ENCODE data around the gene OTULIN.

Gene OTULIN

DNA sequence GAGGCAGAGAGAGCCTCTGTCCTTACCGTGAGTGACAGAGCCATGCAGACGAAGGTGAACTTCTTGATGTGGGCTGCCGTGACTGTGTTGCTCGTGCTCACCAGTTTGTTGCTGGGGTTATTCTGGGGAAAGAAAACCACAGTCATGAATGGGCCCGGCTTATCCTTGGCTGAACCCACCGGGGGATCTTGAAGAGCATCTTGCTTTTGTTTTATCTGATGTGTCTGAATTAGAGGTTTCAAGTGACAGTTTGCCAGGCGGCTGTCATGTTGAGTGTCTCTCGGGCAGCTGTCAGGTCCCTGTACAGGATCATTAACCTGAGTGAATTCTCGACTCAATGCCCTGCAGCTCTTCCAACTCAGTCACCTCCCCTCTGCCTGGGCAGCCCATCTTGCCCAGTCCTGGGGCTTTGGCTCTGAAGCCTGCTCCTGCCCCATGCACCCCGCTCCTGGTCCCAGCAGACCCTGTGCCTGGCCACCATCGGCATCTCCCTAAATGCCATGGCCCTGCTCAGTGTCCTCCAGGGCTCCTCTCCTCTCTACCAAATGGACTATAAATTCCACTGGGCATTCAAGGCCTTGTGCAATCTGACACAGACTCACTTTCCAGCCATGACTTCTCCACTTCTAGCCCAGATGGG is 77.4 kb downstream of the OTULIN start:
- no peak for DNase-seq (ENCODE audit: low spot score)

DNA sequence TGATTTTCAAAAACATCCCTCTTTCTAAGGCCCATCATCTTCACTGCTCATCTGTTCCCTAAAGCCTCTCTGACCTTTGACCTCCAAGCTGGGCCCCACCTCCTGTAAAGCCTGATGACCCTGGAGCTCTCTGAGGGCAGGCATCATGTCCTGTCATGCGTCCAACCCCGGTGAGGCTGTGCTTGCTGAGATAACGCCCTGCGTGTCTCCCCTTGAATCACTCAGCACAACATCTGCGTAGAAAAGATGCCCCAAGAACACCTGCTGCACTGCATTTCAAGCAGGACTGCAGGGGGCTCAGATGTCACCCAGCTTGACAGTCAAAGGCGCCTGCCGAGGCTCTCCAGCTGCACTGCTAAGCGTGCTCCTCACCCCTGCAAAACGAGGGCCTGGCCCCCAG is 78.0 kb downstream of the OTULIN start:
- no peak for DNase-seq (ENCODE audit: low spot score)

DNA sequence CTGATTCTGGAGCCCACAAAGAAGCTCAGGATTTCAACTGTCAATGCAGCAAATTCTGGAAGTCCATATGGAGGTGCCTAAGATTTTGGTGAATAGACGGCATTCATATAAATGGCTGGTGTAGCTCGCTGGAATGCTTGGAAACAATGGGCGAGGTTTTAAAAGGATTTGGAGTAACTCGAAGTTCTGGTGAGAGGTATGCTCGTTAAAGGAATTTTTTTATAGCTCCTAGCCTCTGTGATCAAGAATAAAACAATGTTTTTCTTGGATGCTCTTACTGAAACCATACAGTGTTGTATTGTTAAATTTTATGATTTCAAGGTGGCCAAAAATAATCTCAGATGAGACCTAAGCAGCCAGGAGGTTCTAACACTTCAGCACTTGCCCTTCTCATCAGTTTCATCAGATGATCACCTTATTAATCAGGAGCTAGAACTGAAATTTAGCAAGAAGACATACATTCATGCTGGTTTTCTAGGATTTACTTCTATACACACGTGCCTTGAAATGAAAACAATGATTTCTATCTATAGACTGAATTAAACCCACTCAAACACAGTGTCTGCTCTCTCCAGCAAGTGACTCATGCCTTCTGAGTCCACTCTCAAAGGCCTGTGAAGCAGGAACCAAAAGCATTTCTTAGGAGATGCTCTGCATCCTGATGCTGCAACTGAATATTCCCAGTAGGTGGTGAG is 79.2 kb downstream of the OTULIN start:
- no peak for DNase-seq (ENCODE audit: low spot score)

DNA sequence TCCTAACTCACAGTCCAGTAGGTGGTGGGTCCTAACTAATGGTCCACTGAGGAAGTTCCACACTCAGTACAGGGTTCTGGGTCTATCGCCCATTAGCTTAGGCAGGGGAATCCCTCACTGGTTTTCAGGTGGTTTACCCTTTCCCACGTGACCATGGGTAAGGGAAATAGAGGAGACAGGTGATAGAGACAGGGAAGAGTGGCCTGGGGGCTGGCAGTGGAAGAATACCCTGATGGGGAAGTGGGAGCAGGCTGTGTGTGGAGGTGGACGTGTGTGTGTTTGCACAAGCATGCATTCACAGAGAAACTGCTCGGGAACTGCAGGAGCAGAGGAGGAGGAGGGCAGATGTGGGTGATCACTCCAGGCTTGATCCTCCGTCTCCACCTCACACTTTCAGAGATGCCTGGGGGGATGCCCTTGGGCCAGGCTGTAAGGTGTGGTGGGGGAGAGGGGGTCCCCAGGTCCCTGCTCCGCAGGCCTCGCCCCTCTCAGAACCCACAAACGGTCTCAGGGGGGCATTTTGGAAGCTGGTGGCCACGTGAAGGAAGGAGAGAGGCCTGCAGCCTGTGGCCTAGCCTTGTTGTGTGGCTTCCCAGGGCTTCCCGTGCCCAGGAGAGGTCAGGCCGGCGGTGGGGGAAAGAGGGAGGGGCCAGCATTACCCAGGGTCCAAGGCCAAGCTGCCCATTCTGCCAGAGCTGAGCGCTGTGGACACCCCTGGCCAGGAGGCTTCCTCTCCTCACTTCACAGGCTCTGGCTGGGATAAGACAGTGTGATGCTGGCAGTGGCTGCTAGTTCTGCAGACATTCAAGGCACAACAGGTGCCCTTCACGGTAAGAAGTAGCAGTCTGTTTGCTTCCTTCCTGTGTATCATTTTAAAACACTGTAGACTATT is 80.0 kb downstream of the OTULIN start:
- no peak for DNase-seq (ENCODE audit: low spot score)

DNA sequence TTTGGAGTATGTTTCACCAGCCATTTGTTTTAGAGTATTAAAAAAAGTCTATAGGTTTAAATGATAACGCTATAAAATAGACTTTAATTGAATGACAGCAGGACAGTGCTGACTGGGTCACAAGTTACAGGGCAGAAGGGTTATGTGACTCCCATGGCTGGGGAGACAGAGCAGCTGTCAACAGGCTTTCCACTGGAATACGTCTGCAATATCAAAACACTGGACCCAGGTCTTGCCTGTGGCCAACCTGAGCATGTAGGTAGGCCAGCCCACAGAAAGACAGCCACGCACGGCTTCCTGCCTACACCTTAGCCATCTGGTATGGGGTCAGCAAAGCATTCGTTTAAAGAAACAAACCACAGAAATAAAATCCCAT is 80.7 kb downstream of the OTULIN start:
- no peak for DNase-seq (ENCODE audit: low spot score)

DNA sequence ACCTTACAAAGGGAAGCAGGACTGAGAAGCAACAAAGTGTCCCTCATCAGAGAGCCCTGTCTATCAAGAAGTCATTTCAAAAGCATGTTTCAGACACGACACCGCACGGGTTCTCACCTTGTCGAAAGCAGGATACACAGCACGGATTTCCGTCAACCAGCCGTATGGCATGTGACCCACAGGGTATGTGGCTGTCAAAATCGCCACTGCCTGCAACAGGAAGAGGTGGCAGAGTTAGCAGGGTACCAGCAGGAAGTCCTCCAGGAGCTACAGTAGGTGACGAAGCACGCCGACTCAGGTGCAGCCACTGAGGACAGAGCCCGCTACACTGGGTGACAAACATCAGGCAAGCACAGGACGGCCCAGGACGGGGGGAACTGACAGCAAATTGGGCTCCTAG is 81.2 kb downstream of the OTULIN start:
- DNase-seq (ENCODE audit: low spot score): no peak

DNA sequence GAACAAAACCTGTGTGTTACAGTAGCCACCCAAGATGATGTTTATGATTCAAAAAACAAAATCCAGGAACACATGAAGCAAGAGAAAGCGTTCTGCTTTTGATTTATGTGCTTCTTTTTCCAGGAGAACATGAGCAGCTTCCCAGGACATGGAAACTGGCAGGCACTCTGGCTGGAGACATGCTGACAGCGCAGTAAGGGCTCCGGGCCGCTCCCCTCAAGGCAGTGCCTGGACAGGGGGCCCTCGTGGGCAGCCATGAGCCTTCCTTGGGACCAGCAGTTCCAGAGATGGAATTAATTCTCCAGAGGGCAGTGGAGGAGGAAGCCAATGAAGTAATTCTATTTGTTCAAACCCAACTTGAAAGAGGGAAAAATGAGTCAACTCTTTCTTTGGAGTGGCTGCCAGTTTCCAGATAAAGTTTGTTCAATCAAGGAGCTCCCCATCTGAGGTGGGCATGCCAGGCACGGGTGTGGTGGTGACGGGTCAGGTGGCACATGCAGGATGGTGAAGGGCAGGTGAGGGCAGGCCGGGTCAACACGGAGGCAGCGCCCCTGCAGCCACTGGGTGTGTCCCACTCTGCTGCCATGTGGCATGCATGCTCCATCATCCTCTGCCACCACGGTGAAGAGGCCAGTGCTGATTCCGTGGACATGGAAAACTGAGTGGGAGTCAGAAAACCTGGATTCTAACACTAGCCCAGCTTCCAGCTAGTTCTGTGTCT is 83.8 kb downstream of the OTULIN start:
- no peak for DNase-seq (ENCODE audit: low spot score)
